Stomach smooth muscle (tissue), 2 donors: ENCODE results near the gene EYS.

Experiments
- H3K27ac ChIP-seq: one replicate; pipeline ENCODE4 v1.7.0; 2013; ENCODE audit warnings: mild to moderate bottlenecking, low read length, inconsistent platforms
- H3K27me3 ChIP-seq, 2 donors: one replicate each; pipeline ENCODE4 v1.7.0; 2013; ENCODE audit warnings: low read length in 2 of 2; ENCODE audit not compliant: insufficient read depth in 2 of 2, control insufficient read depth in 1 of 2
- H3K36me3 ChIP-seq, 2 donors: one replicate each; pipeline ENCODE4 v1.7.0; 2013; ENCODE audit warnings: low read length in 2 of 2; ENCODE audit not compliant: control insufficient read depth in 2 of 2, insufficient read depth in 2 of 2
- H3K4me1 ChIP-seq: one replicate; pipeline ENCODE4 v1.7.0; 2013; ENCODE audit warnings: low read length; ENCODE audit not compliant: control insufficient read depth, insufficient read depth
- H3K4me3 ChIP-seq, 2 donors: one replicate each; pipeline ENCODE4 v1.7.0; 2013; ENCODE audit warnings: low read length in 2 of 2
- H3K9ac ChIP-seq, 2 donors: one replicate each; pipeline ENCODE4 v1.7.0; 2013; ENCODE audit warnings: low read length in 2 of 2, mild to moderate bottlenecking in 1 of 2
- H3K9me3 ChIP-seq, 2 donors: one replicate each; pipeline ENCODE4 v1.7.0; 2013; ENCODE audit warnings: low read length in 2 of 2; ENCODE audit not compliant: control insufficient read depth in 2 of 2
- donor health status: healthy.
- donor health status: Pancreatic carcinoma.

The EYS gene

GRCh38 chr6:65707126-65707826 is at the start of gene EYS:
Gene EYS, minus strand, starts transcription at chr6:65707226. Its CDS starts 211,816 bp downstream, at chr6:65495410.
- Histone ChIP-seq H3K36me3 (no peaks in the 10 kb centered on the region), H3K4me3 (no peak within 1 kb of the TSS), H3K27me3 (peaks cover 0 to 3% of the 10 kb centered on the region in 2 donors), H3K4me1 (no peaks in the 10 kb centered on the region), H3K9ac (no peak within 1 kb of the TSS), H3K27ac (no peak within 1 kb of the TSS), H3K9me3 (no peaks in the 10 kb centered on the region)

- H3K9me3 ChIP-seq: no peaks in the 10 kb centered on the region
- H3K27me3 ChIP-seq: no peaks in the 10 kb centered on the region
These were observed 39.3 kb upstream of the EYS start for GRCh38 chr6:65746302-65746701.

DNA sequence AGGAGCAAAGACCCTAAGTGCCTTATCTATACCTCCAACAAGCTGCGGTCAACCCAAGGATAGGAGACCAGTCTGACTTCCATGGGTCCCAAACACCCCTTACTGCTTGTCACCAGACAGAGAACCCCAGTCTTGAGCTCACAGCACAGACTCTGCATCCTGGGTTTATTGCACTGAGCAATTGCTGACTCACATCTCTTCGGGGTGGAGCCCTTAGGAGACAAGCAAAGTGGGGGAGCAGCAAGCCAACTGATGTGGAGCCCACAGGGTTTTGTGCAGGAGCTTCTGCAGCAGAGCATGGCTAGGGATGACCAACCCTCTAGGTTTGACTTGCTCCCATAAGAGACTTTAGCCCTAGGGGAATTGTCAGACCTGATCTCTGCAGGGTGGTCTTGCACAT is 38.6 kb upstream of the EYS start:
- H3K9me3 ChIP-seq: no peaks in the 10 kb centered on the region
- no peak overlapping the region for H3K9ac ChIP-seq
- no peak overlapping the region for H3K4me3 ChIP-seq
- H3K36me3 ChIP-seq: no peaks in the 10 kb centered on the region
- H3K4me1 ChIP-seq: no peaks in the 10 kb centered on the region
- no peaks in the 10 kb centered on the region for H3K27me3 ChIP-seq
- no peak overlapping the region for H3K27ac ChIP-seq

More at GRCh38 chr6:65746302-65746701, 39.3 kb upstream of the EYS start:
- Histone ChIP-seq H3K36me3 (no peaks in the 10 kb centered on the region), H3K4me1 (no peaks in the 10 kb centered on the region), H3K9ac (no peak overlapping the region), H3K4me3 (no peak overlapping the region), H3K27ac (no peak overlapping the region)

DNA sequence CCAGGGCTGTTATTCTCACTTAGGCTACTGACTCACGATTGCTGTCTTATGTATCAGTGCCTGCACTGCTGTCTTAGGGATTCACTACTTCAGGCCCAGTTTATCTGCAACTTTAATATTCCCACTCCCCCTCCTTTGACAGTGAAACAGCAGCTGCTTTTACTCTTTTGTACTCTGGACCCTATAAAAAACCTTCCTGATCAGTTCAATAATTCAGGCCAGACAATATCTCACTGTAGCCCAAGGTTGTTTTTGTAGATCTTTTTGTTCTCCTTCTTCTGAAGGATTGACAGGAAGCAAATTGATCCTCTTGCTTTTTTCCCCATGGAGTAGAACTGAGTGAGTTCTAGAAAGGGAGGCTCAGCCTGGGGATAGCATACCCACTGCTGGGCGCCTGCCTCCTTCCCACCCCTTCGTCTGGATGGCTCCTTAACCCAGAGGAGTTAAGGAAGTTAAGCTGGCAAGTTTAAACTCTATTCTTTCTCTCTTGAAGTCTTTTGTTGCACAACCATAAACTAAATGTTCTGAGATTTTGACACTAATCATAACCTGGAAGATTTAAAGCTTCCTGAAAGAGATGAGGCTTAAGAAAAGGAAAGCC is 22.0 kb upstream of the EYS start:
- no peak overlapping the region for H3K4me3 ChIP-seq
- H3K9ac ChIP-seq: no peak overlapping the region
- no peak overlapping the region for H3K27ac ChIP-seq
- H3K36me3 ChIP-seq: no peaks in the 10 kb centered on the region
- H3K9me3 ChIP-seq: no peaks in the 10 kb centered on the region
- no peaks in the 10 kb centered on the region for H3K4me1 ChIP-seq
- no peaks in the 10 kb centered on the region for H3K27me3 ChIP-seq

- Histone ChIP-seq H3K4me1 (no peaks in the 10 kb centered on the region), H3K27ac (no peak overlapping the region), H3K9ac (no peak overlapping the region), H3K4me3 (no peak overlapping the region), H3K36me3 (no peaks in the 10 kb centered on the region), H3K27me3 (no peaks in the 10 kb centered on the region), H3K9me3 (no peaks in the 10 kb centered on the region)
These were observed 12.1 kb upstream of the EYS start for GRCh38 chr6:65719101-65719500.

DNA sequence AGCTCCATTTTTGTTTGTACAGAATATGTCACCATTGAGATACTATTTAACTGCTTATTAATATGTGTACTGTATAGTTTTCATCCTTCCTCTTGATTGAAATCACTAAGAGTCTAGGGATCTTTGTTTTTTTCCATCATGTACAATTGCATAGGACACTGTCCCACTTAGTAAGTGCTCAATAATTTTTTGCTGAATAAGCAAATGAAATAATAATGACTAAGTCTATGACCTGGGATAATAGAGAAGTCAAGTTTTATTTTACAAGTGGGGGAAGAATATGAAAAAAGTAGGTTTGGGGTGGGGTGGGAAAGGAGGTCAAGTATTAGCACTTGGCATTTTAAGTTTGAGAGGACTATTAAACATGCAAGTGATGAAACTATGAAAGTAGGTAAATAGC is 4.5 kb upstream of the EYS start:
- Histone ChIP-seq H3K27ac (no peak overlapping the region), H3K36me3 (no peaks in the 10 kb centered on the region), H3K27me3 (peaks cover 0 to 3% of the 10 kb centered on the region in 2 donors)

GRCh38 chr6:65709099-65709830 is 2.2 kb upstream of the EYS start:
- Histone ChIP-seq H3K36me3 (no peaks in the 10 kb centered on the region), H3K4me3 (no peak overlapping the region), H3K27ac (no peak overlapping the region), H3K27me3 (peaks cover 0 to 3% of the 10 kb centered on the region in 2 donors), H3K9ac (no peak overlapping the region), H3K4me1 (no peaks in the 10 kb centered on the region), H3K9me3 (no peaks in the 10 kb centered on the region)

More for the DNA sequence above, 4.5 kb upstream of the EYS start:
- Histone ChIP-seq H3K4me1 (no peaks in the 10 kb centered on the region), H3K9ac (no peak overlapping the region), H3K9me3 (no peaks in the 10 kb centered on the region), H3K4me3 (no peak overlapping the region)

GRCh38 chr6:65708162-65708561 is 1.1 kb upstream of the EYS start:
- H3K4me3 ChIP-seq: no peak overlapping the region
- no peak overlapping the region for H3K9ac ChIP-seq
- no peaks in the 10 kb centered on the region for H3K36me3 ChIP-seq
- no peak overlapping the region for H3K27ac ChIP-seq
- H3K9me3 ChIP-seq: no peaks in the 10 kb centered on the region
- H3K27me3 ChIP-seq: peaks cover 0 to 3% of the 10 kb centered on the region in 2 donors
- H3K4me1 ChIP-seq: no peaks in the 10 kb centered on the region

DNA sequence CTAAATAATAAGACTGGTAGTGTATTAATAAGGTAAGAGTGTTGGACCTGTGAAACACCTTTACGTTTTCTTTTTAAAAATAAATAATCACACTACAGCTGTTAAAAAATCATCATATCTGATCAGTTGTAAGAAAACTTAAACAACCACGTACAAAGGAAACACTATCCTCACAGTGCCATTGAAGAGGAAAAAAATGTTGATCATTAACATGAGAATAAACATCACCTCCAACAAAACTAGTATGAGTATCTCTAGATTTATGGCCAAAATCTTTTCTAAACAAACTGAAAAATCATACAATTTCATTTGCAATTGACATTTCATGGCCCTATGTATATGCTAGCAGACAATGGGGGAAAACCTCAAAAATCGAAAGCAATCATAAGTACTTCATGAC is 590 bp downstream of the EYS start:
- Histone ChIP-seq H3K27me3 (peaks cover 0 to 3% of the 10 kb centered on the region in 2 donors), H3K27ac (no peak overlapping the region), H3K9me3 (no peaks in the 10 kb centered on the region), H3K4me1 (no peaks in the 10 kb centered on the region), H3K9ac (no peak overlapping the region), H3K36me3 (no peaks in the 10 kb centered on the region), H3K4me3 (no peak overlapping the region)

DNA sequence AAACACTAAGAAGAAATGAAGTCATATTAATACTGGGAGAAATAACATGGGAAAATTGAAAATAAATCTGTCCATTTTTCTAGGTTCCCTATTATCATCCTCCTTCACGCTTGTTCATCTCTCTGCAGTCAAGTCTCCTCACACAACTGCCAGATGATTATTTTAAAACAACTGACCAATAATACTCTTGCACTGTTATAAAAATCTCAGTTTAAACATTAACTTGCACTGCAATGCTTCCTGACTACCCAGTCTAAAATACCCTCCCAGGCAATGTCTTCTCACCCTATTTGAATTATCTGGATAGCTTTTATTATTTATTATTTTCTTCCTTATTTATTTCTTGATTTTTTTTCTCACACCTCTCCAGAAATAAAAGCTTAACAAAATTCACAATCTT is 5.7 kb downstream of the EYS start:
- no peak overlapping the region for H3K27ac ChIP-seq
- no peaks in the 10 kb centered on the region for H3K9me3 ChIP-seq
- H3K36me3 ChIP-seq: no peaks in the 10 kb centered on the region
- no peak overlapping the region for H3K9ac ChIP-seq
- no peak overlapping the region for H3K4me3 ChIP-seq
- no peaks in the 10 kb centered on the region for H3K27me3 ChIP-seq
- no peaks in the 10 kb centered on the region for H3K4me1 ChIP-seq

GRCh38 chr6:65700561-65700960 is 6.5 kb downstream of the EYS start:
- no peaks in the 10 kb centered on the region for H3K4me1 ChIP-seq
- H3K36me3 ChIP-seq: no peaks in the 10 kb centered on the region
- no peaks in the 10 kb centered on the region for H3K9me3 ChIP-seq
- no peak overlapping the region for H3K9ac ChIP-seq
- H3K27ac ChIP-seq: no peak overlapping the region
- H3K27me3 ChIP-seq: no peaks in the 10 kb centered on the region
- no peak overlapping the region for H3K4me3 ChIP-seq
